Measurements from ENCODE around the gene ITLN2.
"Not testable (repeated sequence)": the region's sequence is repeated elsewhere in the genome, so short reads cannot be mapped to it uniquely, and the experiment has no call there.

ITLN2 gene

GRCh38 chr1:160905617-160905989, 49.0 kb downstream of the ITLN2 start:
- no peaks in the 10 kb centered on the region for H3K9me2 ChIP-seq (replicated peaks; ENCODE audit: insufficient read depth, low read length)
- no peaks in the 10 kb centered on the region for H3K36me3 ChIP-seq (ENCODE audit: low read length)
- no peaks in the 10 kb centered on the region for H4K20me1 ChIP-seq (ENCODE audit: low read depth, low read length)
- no peaks in the 10 kb centered on the region for H3K9me3 ChIP-seq (ENCODE audit: insufficient read depth, low read length)
- H3K27me3 ChIP-seq (ENCODE audit: low read length): no peaks in the 10 kb centered on the region
- H3F3A ChIP-seq (ENCODE audit: insufficient read depth): no peaks in the 10 kb centered on the region
- no peak for TF ChIP-seq EZH2phosphoT487 (conservative IDR thresholded peaks at IDR 0.05; ENCODE audit: low read length)
- TF ChIP-seq CTCF (IDR thresholded peaks at IDR 0.05; ENCODE audit: insufficient read depth, low read length, poor library complexity, severe bottlenecking): no peak
- H3K79me2 ChIP-seq (ENCODE audit: insufficient read depth, low read length): no peaks in the 10 kb centered on the region
- no peak overlapping the region for H2AFZ ChIP-seq (ENCODE audit: low read depth, low read length, severe bottlenecking)
- no peak overlapping the region for H3K4me2 ChIP-seq (ENCODE audit: low read depth, low read length, poor library complexity, severe bottlenecking)
- H3K4me3 ChIP-seq (ENCODE audit: insufficient read depth, low read length, poor library complexity, severe bottlenecking): no peak overlapping the region
- H3K27ac ChIP-seq (ENCODE audit: low read depth, low read length): no peak overlapping the region
- no peak overlapping the region for H3K9ac ChIP-seq (ENCODE audit: low read length)

GRCh38 chr1:160904783-160905616, 49.6 kb downstream of the ITLN2 start:
- H3K9me2 ChIP-seq (replicated peaks; ENCODE audit: insufficient read depth, low read length): no peaks in the 10 kb centered on the region
- no peak overlapping the region for H3K27ac ChIP-seq (ENCODE audit: low read depth, low read length)
- no peaks in the 10 kb centered on the region for H3K36me3 ChIP-seq (ENCODE audit: low read length)
- H3K4me2 ChIP-seq (ENCODE audit: low read depth, low read length, poor library complexity, severe bottlenecking): no peak overlapping the region
- H3K79me2 ChIP-seq (ENCODE audit: insufficient read depth, low read length): no peaks in the 10 kb centered on the region
- H2AFZ ChIP-seq (ENCODE audit: low read depth, low read length, severe bottlenecking): no peak overlapping the region
- H3K9me3 ChIP-seq (ENCODE audit: insufficient read depth, low read length): no peaks in the 10 kb centered on the region
- H3K4me3 ChIP-seq (ENCODE audit: insufficient read depth, low read length, poor library complexity, severe bottlenecking): no peak overlapping the region
- H3K27me3 ChIP-seq (ENCODE audit: low read length): no peaks in the 10 kb centered on the region
- TF ChIP-seq CTCF (IDR thresholded peaks at IDR 0.05; ENCODE audit: insufficient read depth, low read length, poor library complexity, severe bottlenecking): no peak
- no peak for TF ChIP-seq EZH2phosphoT487 (conservative IDR thresholded peaks at IDR 0.05; ENCODE audit: low read length)
- no peaks in the 10 kb centered on the region for H3F3A ChIP-seq (ENCODE audit: insufficient read depth)
- H3K9ac ChIP-seq (ENCODE audit: low read length): no peak overlapping the region
- H4K20me1 ChIP-seq (ENCODE audit: low read depth, low read length): no peaks in the 10 kb centered on the region

DNA sequence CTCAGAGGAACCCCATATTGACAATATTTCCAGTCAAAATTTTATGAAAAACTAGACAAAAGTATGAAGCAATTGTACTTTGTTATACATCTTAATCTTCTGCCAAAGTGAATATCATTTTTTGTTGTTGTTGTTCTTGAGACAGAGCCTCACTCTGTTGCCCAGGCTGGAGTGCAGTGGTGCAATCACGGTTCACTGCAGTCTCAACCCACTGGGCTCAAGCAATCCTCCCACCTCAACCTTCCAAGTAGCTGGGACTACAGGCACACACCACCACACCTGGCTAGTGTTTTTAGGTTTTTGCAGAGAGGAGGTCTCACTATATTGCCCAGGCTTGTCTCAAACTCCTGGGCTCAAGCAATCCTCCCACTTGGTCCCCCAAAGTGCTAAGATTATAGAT, 52.4 kb downstream of the ITLN2 start:
- H3K27ac ChIP-seq (ENCODE audit: low read depth, low read length); H3K79me2 ChIP-seq (ENCODE audit: insufficient read depth, low read length); H3K9ac ChIP-seq (ENCODE audit: low read length); H3F3A ChIP-seq (ENCODE audit: insufficient read depth); H3K4me2 ChIP-seq (ENCODE audit: low read depth, low read length, poor library complexity, severe bottlenecking); H3K9me2 ChIP-seq (replicated peaks; ENCODE audit: insufficient read depth, low read length); H4K20me1 ChIP-seq (ENCODE audit: low read depth, low read length); H3K36me3 ChIP-seq (ENCODE audit: low read length); H3K4me3 ChIP-seq (ENCODE audit: insufficient read depth, low read length, poor library complexity, severe bottlenecking); H2AFZ ChIP-seq (ENCODE audit: low read depth, low read length, severe bottlenecking); H3K27me3 ChIP-seq (ENCODE audit: low read length); H3K9me3 ChIP-seq (ENCODE audit: insufficient read depth, low read length): not testable (repeated sequence)

GRCh38 chr1:160901768-160902167, 52.8 kb downstream of the ITLN2 start:
- no peak overlapping the region for H3K4me2 ChIP-seq (ENCODE audit: low read depth, low read length, poor library complexity, severe bottlenecking)
- H3K9ac ChIP-seq (ENCODE audit: low read length): no peak overlapping the region
- TF ChIP-seq CTCF (IDR thresholded peaks at IDR 0.05; ENCODE audit: insufficient read depth, low read length, poor library complexity, severe bottlenecking) (no peak), EZH2phosphoT487 (conservative IDR thresholded peaks at IDR 0.05; ENCODE audit: low read length) (no peak)
- H3K4me3 ChIP-seq (ENCODE audit: insufficient read depth, low read length, poor library complexity, severe bottlenecking): no peak overlapping the region
- no peaks in the 10 kb centered on the region for H3F3A ChIP-seq (ENCODE audit: insufficient read depth)
- H3K9me2 ChIP-seq (replicated peaks; ENCODE audit: insufficient read depth, low read length): no peaks in the 10 kb centered on the region
- H3K79me2 ChIP-seq (ENCODE audit: insufficient read depth, low read length): no peaks in the 10 kb centered on the region
- H2AFZ ChIP-seq (ENCODE audit: low read depth, low read length, severe bottlenecking): no peak overlapping the region
- H3K36me3 ChIP-seq (ENCODE audit: low read length): no peaks in the 10 kb centered on the region
- H3K27me3 ChIP-seq (ENCODE audit: low read length): no peaks in the 10 kb centered on the region
- H4K20me1 ChIP-seq (ENCODE audit: low read depth, low read length): no peaks in the 10 kb centered on the region
- no peaks in the 10 kb centered on the region for H3K9me3 ChIP-seq (ENCODE audit: insufficient read depth, low read length)
- H3K27ac ChIP-seq (ENCODE audit: low read depth, low read length): no peak overlapping the region

DNA sequence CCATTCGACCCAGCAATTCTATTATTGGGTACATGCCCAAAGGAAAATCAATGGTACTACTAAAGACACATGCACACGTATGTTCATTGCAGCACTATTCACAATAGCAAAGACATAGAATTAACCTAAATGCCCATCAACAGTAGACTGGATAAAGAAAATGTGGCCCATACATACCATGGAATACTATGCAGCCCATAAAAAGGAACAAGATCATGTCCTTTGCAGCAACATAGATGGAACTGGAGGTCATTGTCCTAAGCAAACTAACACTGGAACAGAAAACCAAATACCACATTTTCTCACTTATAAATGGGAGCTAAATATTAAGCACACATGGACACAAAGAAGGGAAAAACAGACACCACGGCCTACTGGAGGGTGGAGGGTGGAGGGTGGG, 53.9 kb downstream of the ITLN2 start:
- not testable (repeated sequence) for H3K27me3 ChIP-seq (ENCODE audit: low read length)

More for the DNA sequence above, 53.9 kb downstream of the ITLN2 start:
- H3K9ac ChIP-seq (ENCODE audit: low read length); H3K79me2 ChIP-seq (ENCODE audit: insufficient read depth, low read length); H3K4me3 ChIP-seq (ENCODE audit: insufficient read depth, low read length, poor library complexity, severe bottlenecking); H3K27ac ChIP-seq (ENCODE audit: low read depth, low read length); H3K4me2 ChIP-seq (ENCODE audit: low read depth, low read length, poor library complexity, severe bottlenecking); H2AFZ ChIP-seq (ENCODE audit: low read depth, low read length, severe bottlenecking); H3K9me3 ChIP-seq (ENCODE audit: insufficient read depth, low read length); H3F3A ChIP-seq (ENCODE audit: insufficient read depth); H3K36me3 ChIP-seq (ENCODE audit: low read length); H3K9me2 ChIP-seq (replicated peaks; ENCODE audit: insufficient read depth, low read length); H4K20me1 ChIP-seq (ENCODE audit: low read depth, low read length): not testable (repeated sequence)
